D721Med (cell line): ENCODE measurements around the gene MISP.
A peak's percentile ranks its signal among the peaks of the same experiment; 100 is the strongest.

Experiments used
- DNase-seq: peaks from one replicate; pipeline ENCODE4 v3.0.0; 2011; ENCODE audit warnings: low spot score; ENCODE audit not compliant: insufficient read length
- FAIRE-seq: peaks from 2 replicates; lab custom pipeline; 2011; peaks lifted over from hg19 to GRCh38; lab: Jason Lieb, UNC
- CTCF ChIP-seq: IDR thresholded peaks from 2 replicates; pipeline ENCODE4 v1.5.1; 2012; ENCODE audit warnings: mild to moderate bottlenecking, control low read depth; ENCODE audit not compliant: insufficient read depth; ENCODE audit errors: missing control alignments

The MISP gene

GRCh38 chr19:795073-795611 is 44.2 kb downstream of the MISP start:
- no peak for FAIRE-seq
- no peak for DNase-seq
- no peak for TF ChIP-seq CTCF

GRCh38 chr19:795691-796581 is 45.0 kb downstream of the MISP start:
- no peak for TF ChIP-seq CTCF
- DNase-seq (no peak), FAIRE-seq (no peak)

GRCh38 chr19:796692-797527 is 46.0 kb downstream of the MISP start, which contains the start of gene PTBP1:
TSS of gene PTBP1 (plus strand) at chr19:797452. CDS start at chr19:797498, 46 bp downstream.
- peak; percentile 60 for FAIRE-seq
- TF ChIP-seq CTCF = no peak
- peak; percentile 95 for DNase-seq

- FAIRE-seq (no peak), DNase-seq (peak; percentile 95)
- TF ChIP-seq CTCF = no peak
Observed at GRCh38 chr19:797528-798414, 46.9 kb downstream of the MISP start.

GRCh38 chr19:798415-799075 is 47.6 kb downstream of the MISP start:
- DNase-seq (no peak), FAIRE-seq (no peak)
- no peak for TF ChIP-seq CTCF
